Middle frontal gyrus (tissue), 1 donor: Measurements from ENCODE around the gene SLC29A4.
"Not testable (repeated sequence)": the region's sequence is repeated elsewhere in the genome, so short reads cannot be mapped to it uniquely, and the experiment has no call there.

ENCODE experiments used
- DNase-seq: peaks from one replicate; pipeline ENCODE4 v3.0.0-alpha.2; 2015; ENCODE audit warnings: low spot score; ENCODE audit errors: extremely low spot score

The SLC29A4 gene, protein sequence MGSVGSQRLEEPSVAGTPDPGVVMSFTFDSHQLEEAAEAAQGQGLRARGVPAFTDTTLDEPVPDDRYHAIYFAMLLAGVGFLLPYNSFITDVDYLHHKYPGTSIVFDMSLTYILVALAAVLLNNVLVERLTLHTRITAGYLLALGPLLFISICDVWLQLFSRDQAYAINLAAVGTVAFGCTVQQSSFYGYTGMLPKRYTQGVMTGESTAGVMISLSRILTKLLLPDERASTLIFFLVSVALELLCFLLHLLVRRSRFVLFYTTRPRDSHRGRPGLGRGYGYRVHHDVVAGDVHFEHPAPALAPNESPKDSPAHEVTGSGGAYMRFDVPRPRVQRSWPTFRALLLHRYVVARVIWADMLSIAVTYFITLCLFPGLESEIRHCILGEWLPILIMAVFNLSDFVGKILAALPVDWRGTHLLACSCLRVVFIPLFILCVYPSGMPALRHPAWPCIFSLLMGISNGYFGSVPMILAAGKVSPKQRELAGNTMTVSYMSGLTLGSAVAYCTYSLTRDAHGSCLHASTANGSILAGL

GRCh38 chr7:5282543-5283316 lies at the start of gene SLC29A4:
Gene SLC29A4 (plus strand): TSS chr7:5282943. CDS start chr7:5287817, 4,874 bp downstream.
- DNase-seq = no peak

DNA sequence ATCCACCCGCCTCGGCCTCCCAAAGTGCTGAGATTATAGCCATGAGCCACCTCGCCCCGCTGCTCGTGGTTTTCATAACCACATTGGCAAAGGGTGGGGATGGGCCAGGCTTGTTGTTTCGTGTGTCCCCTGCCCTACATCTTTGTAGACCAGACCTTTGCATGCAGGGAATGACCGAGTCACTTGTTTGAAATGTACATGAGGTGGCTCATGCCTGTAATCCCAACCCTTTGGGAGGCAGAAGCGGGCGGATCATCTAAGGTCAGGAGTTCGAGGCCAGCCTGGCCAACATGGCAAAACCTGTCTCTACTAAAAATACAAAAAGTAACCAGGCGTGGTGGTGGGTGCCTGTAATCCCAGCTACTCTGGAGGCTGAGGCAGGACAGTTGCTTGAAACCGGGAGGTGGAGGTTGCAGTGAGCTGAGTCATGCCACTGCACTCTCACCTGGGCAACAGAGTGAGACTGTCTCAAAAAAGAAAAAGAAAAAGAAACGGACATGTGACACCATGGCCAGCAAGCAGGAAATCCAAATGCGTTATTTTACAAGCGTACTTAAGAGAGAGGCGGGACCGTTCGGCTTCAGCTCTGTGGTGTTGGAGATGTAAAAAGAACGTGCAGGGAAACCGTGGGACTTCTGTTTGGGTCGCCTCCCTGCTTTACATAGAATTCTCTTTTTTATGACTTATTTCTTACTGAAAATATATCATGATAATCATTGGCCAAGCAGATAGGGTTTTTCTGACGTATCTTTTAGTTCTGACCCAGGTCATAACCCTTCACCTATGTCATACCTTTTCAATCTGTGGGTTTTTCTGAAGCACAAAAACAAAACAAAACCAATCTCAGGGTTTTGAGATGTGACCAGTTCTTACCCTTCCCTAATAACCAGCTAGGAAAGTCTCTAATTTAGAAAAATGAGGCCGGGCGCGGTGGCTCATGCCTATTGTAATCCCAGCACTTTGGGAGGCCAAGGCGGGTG lies 47.6 kb upstream of the SLC29A4 start:
- DNase-seq = no peak

DNA sequence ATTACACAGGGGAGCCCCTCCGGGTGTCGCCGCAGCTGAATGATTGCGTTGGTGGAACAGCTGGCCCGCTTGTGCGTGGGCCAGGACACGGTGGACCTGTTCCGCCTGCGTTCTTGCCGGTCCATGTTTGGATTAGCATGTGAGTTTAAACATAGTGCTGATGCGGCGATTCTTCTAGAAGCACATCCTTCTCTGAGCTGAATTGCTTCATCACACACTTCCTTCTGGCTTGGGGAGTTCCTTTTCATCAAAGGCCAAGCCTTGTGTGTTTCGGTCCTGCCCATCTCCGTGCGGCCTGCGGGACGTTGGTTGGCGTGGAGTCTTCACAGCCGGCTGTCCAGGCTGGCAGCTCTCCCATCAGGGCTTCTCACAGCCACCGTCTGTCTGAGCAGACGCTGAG lies 45.5 kb upstream of the SLC29A4 start:
- DNase-seq = peak; percentile 37

- DNase-seq = no peak
Measured at GRCh38 chr7:5238500-5238899, 44.2 kb upstream of the SLC29A4 start.

DNA sequence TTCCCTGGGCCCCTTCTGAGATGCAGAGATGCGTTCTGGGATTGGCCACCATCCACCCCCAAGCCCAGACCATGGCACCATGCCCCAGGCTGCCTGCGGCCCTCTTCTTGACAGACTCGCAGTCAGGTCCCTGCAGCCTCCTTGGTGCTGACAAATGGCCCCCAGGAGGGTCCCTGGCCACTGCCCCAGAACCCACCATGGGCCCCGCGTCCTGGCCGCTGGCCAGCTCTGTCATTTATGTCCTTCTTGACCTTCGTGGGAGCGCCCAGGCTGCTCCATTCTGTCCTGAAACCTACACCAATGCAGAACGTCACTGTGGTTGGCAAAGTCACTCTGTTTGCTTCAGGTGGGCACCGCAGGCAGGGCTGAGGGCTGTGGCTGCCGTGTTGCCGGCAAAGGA lies 39.5 kb upstream of the SLC29A4 start:
- no peak for DNase-seq

- DNase-seq = no peak
Measured at GRCh38 chr7:5248201-5248885, 34.4 kb upstream of the SLC29A4 start.

DNA sequence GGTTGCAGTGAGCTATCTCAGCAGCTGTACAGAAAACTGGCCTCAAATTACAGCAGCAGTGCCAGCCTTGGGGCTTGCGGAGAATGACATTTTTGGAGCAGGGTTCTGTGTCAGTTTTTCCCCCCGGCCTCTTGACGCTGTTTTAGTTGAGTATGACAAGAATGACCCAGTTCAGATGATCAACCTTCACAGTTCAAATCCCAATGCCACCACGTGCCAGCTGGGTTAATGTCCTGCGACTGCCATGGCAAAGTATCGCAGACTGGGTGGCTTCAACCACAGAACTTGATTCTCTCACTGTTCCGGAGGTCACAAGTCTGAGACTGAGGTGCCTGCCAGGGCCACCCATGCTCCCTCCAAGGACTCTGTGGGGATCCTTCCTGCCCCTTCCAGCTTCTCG lies 32.0 kb upstream of the SLC29A4 start:
- not testable (repeated sequence) for DNase-seq

- DNase-seq = peak; percentile 35
Measured at GRCh38 chr7:5253529-5253928, 29.2 kb upstream of the SLC29A4 start.

- not testable (repeated sequence) for DNase-seq
Measured at GRCh38 chr7:5254371-5254770, 28.4 kb upstream of the SLC29A4 start.

GRCh38 chr7:5255832-5256231 lies 26.9 kb upstream of the SLC29A4 start:
- DNase-seq = no peak

DNA sequence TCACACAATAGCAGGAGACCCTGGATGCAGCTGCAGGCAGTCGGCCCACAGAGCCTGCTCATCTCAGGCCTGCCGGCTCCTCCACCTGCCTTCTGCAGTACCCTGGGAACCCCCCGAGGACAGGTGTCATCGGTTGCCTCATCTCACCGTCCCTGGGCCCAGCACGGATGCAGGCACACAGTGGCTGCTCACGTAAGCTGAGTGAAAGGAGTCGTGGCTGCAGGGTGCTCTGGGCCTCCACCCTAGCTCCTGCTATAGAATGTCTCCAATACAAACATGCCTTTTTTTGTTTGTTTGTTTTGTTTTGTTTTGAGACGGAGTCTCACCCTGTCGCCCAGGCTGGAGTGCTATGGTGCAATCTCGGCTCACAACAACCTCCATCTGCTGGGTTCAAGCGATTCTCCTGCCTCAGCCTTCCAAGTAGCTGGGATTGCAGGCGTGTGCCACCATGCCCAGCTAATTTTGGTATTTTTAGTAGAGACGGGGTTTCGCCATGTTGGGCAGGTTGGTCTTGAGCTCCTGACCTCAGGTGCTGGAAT lies 22.1 kb upstream of the SLC29A4 start:
- DNase-seq = not testable (repeated sequence)

DNA sequence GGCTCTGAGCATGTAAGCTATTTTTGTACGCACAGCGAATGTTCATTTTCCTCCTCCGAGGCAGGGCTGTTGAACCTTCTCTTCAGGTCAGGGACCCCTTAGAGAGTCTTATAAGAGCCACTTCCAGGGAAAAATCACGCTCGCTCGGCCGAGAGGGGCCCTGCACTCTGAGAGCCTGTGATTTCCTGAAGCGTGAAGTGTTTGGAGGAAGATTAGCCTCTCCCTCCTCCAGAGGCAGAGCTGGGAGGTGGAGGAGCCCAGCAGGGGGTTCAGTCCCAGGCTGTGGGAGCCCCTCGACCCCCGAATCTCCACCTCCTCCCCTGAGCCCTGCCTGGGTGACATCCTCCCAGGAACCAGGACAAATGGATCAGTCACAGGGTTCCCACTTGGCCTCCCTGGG lies 19.7 kb upstream of the SLC29A4 start:
- DNase-seq = not testable (repeated sequence)

DNA sequence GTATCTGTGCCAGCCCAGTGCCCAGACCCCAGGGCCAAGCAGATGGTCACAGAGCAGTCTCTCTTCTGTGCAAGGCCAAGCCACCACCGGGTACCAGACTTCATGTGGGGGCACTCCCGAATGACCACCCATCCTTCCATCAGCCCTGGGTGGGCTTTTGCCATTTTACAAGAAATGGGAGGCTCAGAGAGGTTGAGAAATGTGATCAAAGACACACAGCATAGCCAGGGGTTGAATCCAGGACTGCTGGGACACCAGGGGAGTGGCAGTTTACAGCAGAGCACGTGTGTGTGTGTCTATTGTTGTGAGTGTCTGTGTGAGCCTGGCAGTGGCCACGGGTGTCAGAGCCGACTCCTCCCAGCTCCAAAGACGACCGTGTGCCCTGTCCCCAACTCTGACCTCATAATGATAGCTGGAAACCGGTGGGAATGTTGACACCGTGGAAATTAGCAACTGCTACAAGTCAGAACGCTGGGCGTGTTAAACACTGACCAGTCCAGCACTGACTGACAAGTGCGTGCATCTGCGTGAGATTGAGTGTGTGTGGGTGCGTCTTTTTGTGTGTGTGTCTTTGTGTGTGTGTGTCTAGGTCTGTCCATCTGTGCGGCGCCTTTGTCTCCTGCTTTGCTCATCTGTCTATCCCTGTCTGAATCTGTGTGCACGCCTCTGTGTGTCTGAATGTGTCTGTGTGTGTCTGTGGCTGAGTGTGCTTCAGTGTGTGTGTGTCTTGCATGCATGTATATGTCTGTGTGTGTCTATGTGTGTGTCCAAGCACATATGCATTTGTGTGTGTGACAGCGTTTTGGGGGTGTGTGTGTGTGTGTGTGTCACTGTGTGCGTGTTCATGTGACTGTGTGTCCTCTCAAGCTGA lies 17.2 kb upstream of the SLC29A4 start:
- no peak for DNase-seq

DNA sequence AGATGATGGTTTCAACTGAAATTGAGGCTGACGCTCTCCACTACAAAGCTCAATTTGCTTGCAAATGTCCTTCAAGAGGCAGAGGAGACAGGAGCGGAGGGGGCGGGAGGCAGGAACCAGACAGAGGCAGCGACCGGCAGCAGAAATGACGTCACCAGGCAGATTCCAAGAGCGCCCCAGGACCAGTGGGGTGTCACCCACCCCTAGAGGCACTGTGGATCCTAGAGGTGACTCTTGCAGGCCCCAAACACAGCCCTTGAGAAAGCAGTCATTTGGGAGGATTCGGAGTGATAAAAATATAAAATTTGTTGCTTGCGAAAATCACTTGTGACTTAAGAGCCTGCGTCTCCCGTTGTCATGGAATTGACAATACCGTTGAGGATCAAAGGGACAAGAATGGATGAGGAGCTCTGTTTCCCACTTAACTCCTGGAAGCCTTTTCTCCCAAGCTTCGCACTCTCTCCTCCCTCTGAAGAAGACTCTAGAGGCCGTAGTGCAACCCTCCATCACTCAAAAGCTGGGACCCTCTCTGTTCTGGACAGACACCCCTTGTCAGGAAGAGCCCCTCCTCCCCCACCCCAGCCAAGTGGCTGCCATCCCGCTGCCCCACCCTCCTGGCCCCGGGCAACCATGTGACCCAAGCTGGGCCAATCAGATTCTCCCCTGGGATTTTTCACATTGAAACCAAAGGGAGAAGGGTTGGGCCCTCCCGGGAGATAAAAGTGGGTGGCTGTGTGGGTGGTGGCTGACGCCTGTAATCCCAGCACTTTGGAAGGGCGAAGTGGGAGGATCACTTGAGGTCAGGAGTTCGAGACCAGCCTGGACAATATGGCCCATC lies 16.3 kb upstream of the SLC29A4 start:
- no peak for DNase-seq

- peak; percentile 18 for DNase-seq
Measured at GRCh38 chr7:5267829-5268228, 14.9 kb upstream of the SLC29A4 start.

DNA sequence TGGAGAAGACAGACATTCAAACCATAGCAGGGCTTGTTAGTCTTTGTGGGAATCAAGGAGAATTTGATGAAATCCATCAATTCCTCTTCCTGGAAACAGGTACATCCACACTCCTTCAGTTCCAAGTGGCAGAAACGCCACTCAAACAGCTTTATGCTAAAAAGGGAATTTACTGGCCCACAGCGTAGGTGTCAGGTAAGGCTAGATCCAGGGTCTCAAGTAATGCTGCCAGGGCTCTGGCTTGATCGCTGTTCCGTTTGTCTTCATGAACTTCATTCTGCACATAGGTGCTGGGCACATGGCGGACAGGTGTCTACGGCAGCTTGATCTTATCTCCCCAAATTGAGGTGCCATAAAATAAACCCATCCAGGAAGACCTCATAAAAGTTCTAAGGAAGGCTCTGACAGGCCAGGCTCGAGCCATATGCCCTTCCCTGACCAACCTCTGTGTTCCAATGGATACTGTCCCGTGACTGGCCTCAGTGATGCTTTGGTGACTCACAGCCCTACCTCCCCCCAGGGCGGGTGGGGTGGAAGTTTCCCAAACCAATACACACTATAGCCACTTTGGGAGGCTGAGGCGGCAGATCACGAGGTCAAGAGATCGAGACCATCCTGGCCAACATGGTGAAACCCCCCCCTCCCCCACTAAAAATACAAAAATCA lies 12.6 kb upstream of the SLC29A4 start:
- DNase-seq = not testable (repeated sequence)

GRCh38 chr7:5270788-5271187 lies 12.0 kb upstream of the SLC29A4 start:
- DNase-seq = no peak
